ENCODE measurements around the gene INPP5K. TPM values are rescaled to one million over a fixed set of nuclear protein-coding genes. Genes with fewer than 3 reads are reported as not detected.

INPP5K gene
- polyA plus RNA-seq, 1 experiment, result 25.9 TPM

GRCh38 chr17:1480747-1481465 lies 35.5 kb downstream of the INPP5K start:
- Histone ChIP-seq H3K27me3 (ENCODE audit: control insufficient read depth, insufficient read depth, low read length) (no peaks in the 10 kb centered on the region), H3K27ac (ENCODE audit: low read depth, low read length) (no peak overlapping the region), H3K9me3 (ENCODE audit: control insufficient read depth, insufficient read depth, low read length) (no peaks in the 10 kb centered on the region; the same call in 1 of the 2 replicates), H3K4me3 (ENCODE audit: low read depth, low read length) (no peak overlapping the region)
- no peak for TF ChIP-seq CTCF (IDR thresholded peaks at IDR 0.05; ENCODE audit: low read depth, low read length)
- DNase-seq (ENCODE audit: low read depth, low spot score), result no peak
- ChIA-PET POLR2A (no interaction called here), CTCF (interaction anchor here (1.0 to 1.2 kb wide), 2 partner anchors 35 to 116 kb away, joined by 3 to 4 read pairs; no protein-coding TSS in a partner anchor)

GRCh38 chr17:1478418-1478817 lies 38.0 kb downstream of the INPP5K start:
- POLR2A ChIA-PET, result no interaction called here
- DNase-seq (ENCODE audit: low read depth, low spot score), result no peak
- Histone ChIP-seq H3K27ac (ENCODE audit: low read depth, low read length) (no peak overlapping the region), H3K4me3 (ENCODE audit: low read depth, low read length) (no peak overlapping the region), H3K27me3 (ENCODE audit: control insufficient read depth, insufficient read depth, low read length) (no peaks in the 10 kb centered on the region), H3K9me3 (ENCODE audit: control insufficient read depth, insufficient read depth, low read length) (no peaks in the 10 kb centered on the region; the same call in 1 of the 2 replicates)
- no peak for TF ChIP-seq CTCF (IDR thresholded peaks at IDR 0.05; ENCODE audit: low read depth, low read length)
- CTCF ChIA-PET, result no interaction called here

GRCh38 chr17:1475321-1475854 lies 41.0 kb downstream of the INPP5K start:
- POLR2A ChIA-PET, result no interaction called here
- no peak for DNase-seq (ENCODE audit: low read depth, low spot score)
- H3K4me3 ChIP-seq (ENCODE audit: low read depth, low read length), result no peak overlapping the region
- H3K27me3 ChIP-seq (ENCODE audit: control insufficient read depth, insufficient read depth, low read length), result no peaks in the 10 kb centered on the region
- no peak for TF ChIP-seq CTCF (IDR thresholded peaks at IDR 0.05; ENCODE audit: low read depth, low read length)
- CTCF ChIA-PET, result interaction anchor here (1.5 kb wide), 1 partner anchor 110 kb away, joined by 3 read pairs; no protein-coding TSS in a partner anchor
- H3K9me3 ChIP-seq (ENCODE audit: control insufficient read depth, insufficient read depth, low read length), result no peaks in the 10 kb centered on the region; the same call in 1 of the 2 replicates
- no peak overlapping the region for H3K27ac ChIP-seq (ENCODE audit: low read depth, low read length)

- no peak for DNase-seq (ENCODE audit: low read depth, low spot score)
- TF ChIP-seq CTCF (IDR thresholded peaks at IDR 0.05; ENCODE audit: low read depth, low read length), result no peak
- no peak overlapping the region for H3K27ac ChIP-seq (ENCODE audit: low read depth, low read length)
- no peak overlapping the region for H3K4me3 ChIP-seq (ENCODE audit: low read depth, low read length)
- ChIA-PET CTCF (interaction anchor here (1.5 kb wide), 1 partner anchor 110 kb away, joined by 3 read pairs; no protein-coding TSS in a partner anchor), POLR2A (interaction anchor here (0.6 kb wide), 1 partner anchor 46 kb away, joined by 5 read pairs; no protein-coding TSS in a partner anchor)
- no peaks in the 10 kb centered on the region for H3K27me3 ChIP-seq (ENCODE audit: control insufficient read depth, insufficient read depth, low read length)
- H3K9me3 ChIP-seq (ENCODE audit: control insufficient read depth, insufficient read depth, low read length), result no peaks in the 10 kb centered on the region; the same call in 1 of the 2 replicates
Observed at GRCh38 chr17:1474402-1475189, 41.8 kb downstream of the INPP5K start.

Data from AG04450 (cell line).